Uterus (tissue), 2 donors: ENCODE results near the gene MYH10.

Experiments used
- POLR2A ChIP-seq, 2 donors: fragments of 450-650 bp; IDR thresholded peaks; one replicate each; pipeline ENCODE4 v1.6.1; 2016; ENCODE audit warnings: antibody characterized with exemption in 2 of 2, mild to moderate bottlenecking in 1 of 2, moderate library complexity in 1 of 2
- TF ChIP-seq, protein P1 (sequence below), 4 experiments: fragments of 200-600 bp in 2 of 4; fragments of 450-650 bp in 2 of 4; sonication (generic) in 2 of 4; IDR thresholded peaks; one replicate each; pipeline ENCODE4 v1.5.1; 2016 to 2019; ENCODE audit warnings: antibody characterized with exemption in 4 of 4, mild to moderate bottlenecking in 2 of 4, moderate library complexity in 1 of 4

DNA sequence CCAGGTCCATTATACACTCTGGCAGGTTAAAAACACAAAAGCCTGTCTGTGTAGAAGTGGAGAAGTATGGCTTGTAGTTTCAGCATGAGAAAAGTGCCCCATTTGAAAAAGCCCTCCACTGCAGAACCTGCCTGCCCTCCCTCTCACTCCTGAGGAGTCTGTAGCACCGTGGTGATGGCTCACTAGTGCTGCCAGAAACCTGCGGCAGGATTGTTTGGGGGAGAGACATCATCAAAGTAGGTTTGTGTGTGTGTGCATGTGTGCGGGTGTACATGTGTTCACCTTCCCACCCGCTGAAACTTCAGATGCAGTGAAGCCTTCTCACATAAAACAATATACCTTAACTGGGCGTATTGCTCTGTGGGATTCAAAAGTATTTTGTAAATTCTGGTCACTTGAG, 168.0 kb downstream of the MYH10 start:
- no peak for TF ChIP-seq POLR2A (IDR thresholded peaks at IDR 0.05)
- TF ChIP-seq, protein P1, sequence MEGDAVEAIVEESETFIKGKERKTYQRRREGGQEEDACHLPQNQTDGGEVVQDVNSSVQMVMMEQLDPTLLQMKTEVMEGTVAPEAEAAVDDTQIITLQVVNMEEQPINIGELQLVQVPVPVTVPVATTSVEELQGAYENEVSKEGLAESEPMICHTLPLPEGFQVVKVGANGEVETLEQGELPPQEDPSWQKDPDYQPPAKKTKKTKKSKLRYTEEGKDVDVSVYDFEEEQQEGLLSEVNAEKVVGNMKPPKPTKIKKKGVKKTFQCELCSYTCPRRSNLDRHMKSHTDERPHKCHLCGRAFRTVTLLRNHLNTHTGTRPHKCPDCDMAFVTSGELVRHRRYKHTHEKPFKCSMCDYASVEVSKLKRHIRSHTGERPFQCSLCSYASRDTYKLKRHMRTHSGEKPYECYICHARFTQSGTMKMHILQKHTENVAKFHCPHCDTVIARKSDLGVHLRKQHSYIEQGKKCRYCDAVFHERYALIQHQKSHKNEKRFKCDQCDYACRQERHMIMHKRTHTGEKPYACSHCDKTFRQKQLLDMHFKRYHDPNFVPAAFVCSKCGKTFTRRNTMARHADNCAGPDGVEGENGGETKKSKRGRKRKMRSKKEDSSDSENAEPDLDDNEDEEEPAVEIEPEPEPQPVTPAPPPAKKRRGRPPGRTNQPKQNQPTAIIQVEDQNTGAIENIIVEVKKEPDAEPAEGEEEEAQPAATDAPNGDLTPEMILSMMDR (IDR thresholded peaks at IDR 0.05): no peak
